T1000 (cell line): ENCODE measurements around the gene ABHD17A.

Source experiments
- DNase-seq: peaks from one replicate; lab custom pipeline; 2025; ENCODE audit warnings: mixed read lengths; lab: John Stamatoyannopoulos, UW

Gene ABHD17A

GRCh38 chr19:1839658-1840540 is 45.4 kb downstream of the ABHD17A start:
- no peak for DNase-seq

- DNase-seq, result peak; percentile 49
These were observed 47.6 kb downstream of the ABHD17A start for GRCh38 chr19:1837625-1838105.

GRCh38 chr19:1837222-1837565 is 48.1 kb downstream of the ABHD17A start:
- no peak for DNase-seq

GRCh38 chr19:1836458-1837221 is 48.7 kb downstream of the ABHD17A start:
- no peak for DNase-seq

- no peak for DNase-seq
These were observed 51.8 kb downstream of the ABHD17A start for GRCh38 chr19:1833540-1833939.

GRCh38 chr19:1832046-1832663 is 53.1 kb downstream of the ABHD17A start:
- no peak for DNase-seq

- DNase-seq, result no peak
These were observed 54.3 kb downstream of the ABHD17A start for GRCh38 chr19:1830978-1831377.

GRCh38 chr19:1830568-1830967 is 54.7 kb downstream of the ABHD17A start:
- no peak for DNase-seq

GRCh38 chr19:1829958-1830357 is 55.3 kb downstream of the ABHD17A start:
- DNase-seq, result no peak

GRCh38 chr19:1828279-1829238 is 56.7 kb downstream of the ABHD17A start:
- DNase-seq, result no peak

GRCh38 chr19:1827566-1828278 is 57.6 kb downstream of the ABHD17A start:
- no peak for DNase-seq
